Right ventricle myocardium superior (tissue), 1 donor: ENCODE measurements around the gene ZCCHC10. TPM values are rescaled to one million over a fixed set of nuclear protein-coding genes. Genes with fewer than 3 reads are reported as not detected.
A peak's percentile ranks its signal among the peaks of the same experiment; 100 is the strongest.

Experiments used
- ATAC-seq: fragments of 200-7000 bp; cut with Tn5 transposase; one replicate; pipeline ENCODE4 v1.9.1; 2020; ENCODE audit warnings: mild to moderate bottlenecking; ENCODE audit not compliant: poor library complexity
- DNase-seq: peaks from one replicate; pipeline ENCODE4 v3.0.0-alpha.2; 2020
- intact Hi-C: fragments of 100-400 bp; cut with DNase I; formaldehyde crosslinking; loops from one replicate; pipeline ENCODE4 v1.11.2; 2022
- long read RNA-seq: library from polyadenylated mRNA; unstranded; transcript quantifications from one replicate; pipeline ENCODE4 v2.0.0, GENCODE V29; 2021
- total RNA-seq: library from RNA; stranded (reverse); fragmentation: NEBNext Ultra II Directional; extraction: Animal tissue kit (Norgen Biotek cat#: 25700); gene quantifications from one replicate; pipeline ENCODE4 v1.2.1, GENCODE V29; 2021
- donor health status: DM: no; HTN: yes; CAD: no; lungs with severe emphysema.

Gene ZCCHC10
- 14.7 TPM for total RNA-seq
- long read RNA-seq, transcript ZCCHC10-201 (4 exons, 2,178 nt) = major isoform, 17 of 27 reads
- long read RNA-seq, partial matches to known transcripts = 0 of 27 reads
- long read RNA-seq, other reads (novel, unspliced or antisense) = 1 of 27 reads

- peak; percentile 100 for ATAC-seq
- intact Hi-C loops = no loop called here
- peak; percentile 96 for DNase-seq
Measured at GRCh38 chr5:133025804-133026663, at the start of gene ZCCHC10. ZCCHC10 (minus strand) TSS chr5:133026549; CDS start chr5:133026537, 12 bp downstream.

- no peak for ATAC-seq
- intact Hi-C loops = no loop called here
Measured at GRCh38 chr5:133075572-133076536, 49.5 kb upstream of the ZCCHC10 start.

GRCh38 chr5:133072021-133072420 lies 45.7 kb upstream of the ZCCHC10 start:
- ATAC-seq = no peak
- no peak for DNase-seq
- intact Hi-C loops = no loop called here

More at GRCh38 chr5:133075572-133076536, 49.5 kb upstream of the ZCCHC10 start:
- DNase-seq = no peak

- DNase-seq = no peak
- intact Hi-C loops = no loop called here
- ATAC-seq = no peak
Measured at GRCh38 chr5:133066045-133066444, 39.7 kb upstream of the ZCCHC10 start.

GRCh38 chr5:133065471-133065870 lies 39.1 kb upstream of the ZCCHC10 start:
- DNase-seq (no peak), ATAC-seq (no peak)
- intact Hi-C loops = no loop called here

- DNase-seq (no peak), ATAC-seq (no peak)
- intact Hi-C loops = no loop called here
Measured at GRCh38 chr5:133063965-133064364, 37.6 kb upstream of the ZCCHC10 start.

GRCh38 chr5:133062276-133062675 lies 35.9 kb upstream of the ZCCHC10 start:
- DNase-seq = no peak
- intact Hi-C loops = no loop called here
- no peak for ATAC-seq

- intact Hi-C loops = no loop called here
- ATAC-seq (no peak), DNase-seq (no peak)
Measured at GRCh38 chr5:133059621-133060020, 33.3 kb upstream of the ZCCHC10 start.

- no peak for DNase-seq
- intact Hi-C loops = no loop called here
- ATAC-seq = no peak
Measured at GRCh38 chr5:133056891-133057290, 30.5 kb upstream of the ZCCHC10 start.

GRCh38 chr5:133054697-133055471 lies 28.5 kb upstream of the ZCCHC10 start:
- no peak for ATAC-seq
- no peak for DNase-seq
- intact Hi-C loops = loop anchor here (5.0 kb wide), 1 partner anchor 93 kb away; the partner anchor contains the start of gene AFF4

GRCh38 chr5:133053448-133053847 lies 27.1 kb upstream of the ZCCHC10 start:
- intact Hi-C loops = loop anchor here (5.0 kb wide), 1 partner anchor 91 kb away; the partner anchor contains the start of gene AFF4
- DNase-seq = no peak
- no peak for ATAC-seq

GRCh38 chr5:133052317-133053175 lies 26.2 kb upstream of the ZCCHC10 start:
- DNase-seq = peak; percentile 78
- ATAC-seq = peak; percentile 48
- intact Hi-C loops = loop anchor here (5.0 kb wide), 1 partner anchor 90 kb away; the partner anchor contains the start of gene AFF4

- DNase-seq = peak; percentile 98
- intact Hi-C loops = loop anchor here (5.0 kb wide), 1 partner anchor 89 kb away; the partner anchor contains the start of gene AFF4
- peak; percentile 95 for ATAC-seq
Measured at GRCh38 chr5:133051542-133052316, 25.4 kb upstream of the ZCCHC10 start, which contains the start of gene HSPA4. HSPA4 (plus strand) TSS chr5:133052013; CDS start chr5:133052251, 238 bp downstream.

- no peak for DNase-seq
- ATAC-seq = peak; percentile 1
- intact Hi-C loops = loop anchor here (5.0 kb wide), 1 partner anchor 89 kb away; the partner anchor contains the start of gene AFF4
Measured at GRCh38 chr5:133051061-133051541, 24.8 kb upstream of the ZCCHC10 start.

- DNase-seq (no peak), ATAC-seq (no peak)
- intact Hi-C loops = loop anchor here (5.0 kb wide), 1 partner anchor 88 kb away; the partner anchor contains the start of gene AFF4
Measured at GRCh38 chr5:133050521-133050920, 24.2 kb upstream of the ZCCHC10 start.

GRCh38 chr5:133049726-133050048 lies 23.3 kb upstream of the ZCCHC10 start:
- DNase-seq (no peak), ATAC-seq (no peak)
- intact Hi-C loops = loop anchor here (5.0 kb wide), 1 partner anchor 87 kb away; the partner anchor contains the start of gene AFF4
